ENCODE measurements around the gene GJD4. TPM values are rescaled to one million over a fixed set of nuclear protein-coding genes. Genes with fewer than 3 reads are reported as not detected.
A peak's percentile ranks its signal among the peaks of the same experiment; 100 is the strongest.

GJD4 gene
- total RNA-seq, 1 donor from 2014 or later, result not detected

DNA sequence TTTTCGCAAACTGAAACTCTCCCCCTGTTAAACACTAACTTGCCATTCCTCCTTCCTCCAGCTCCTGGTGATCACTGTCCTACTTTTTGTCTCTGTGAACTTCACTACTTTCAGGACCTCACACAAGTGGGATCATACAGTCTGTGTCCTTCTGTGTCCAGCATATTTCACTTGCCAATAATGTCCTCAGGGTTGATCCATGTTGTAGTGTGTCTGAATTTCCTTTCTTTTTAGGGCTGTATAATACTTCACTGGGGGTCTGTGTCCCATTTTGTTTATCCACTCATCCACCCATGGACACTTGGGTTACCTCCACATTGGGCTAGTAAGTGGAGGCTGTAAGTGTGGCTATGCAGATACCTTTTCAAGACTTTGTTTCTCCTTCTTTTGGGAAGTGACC lies 42.7 kb upstream of the GJD4 start:
- ATAC-seq (ENCODE audit: low read depth), result no peak
- no peaks in the 10 kb centered on the region for H3K9me3 Mint-ChIP-seq
- CTCF ChIA-PET, result interaction anchor here (0.9 to 3.4 kb wide), 19 partner anchors 8 to 443 kb away, joined by 3 to 18 read pairs (median 5); no protein-coding TSS in a partner anchor
- H3K4me1 Mint-ChIP-seq, result peaks cover 16% of the 10 kb centered on the region
- DNase-seq, result no peak
- H3K27ac Mint-ChIP-seq, result no peak overlapping the region
- no peaks in the 10 kb centered on the region for H3K27me3 Mint-ChIP-seq
- POLR2A ChIA-PET, result no interaction called here
- peaks cover 39% of the 10 kb centered on the region for H3K36me3 Mint-ChIP-seq (ENCODE audit: low read depth)
- no peak overlapping the region for H3K4me3 Mint-ChIP-seq
- intact Hi-C loops (cut with micrococcal nuclease), result loop anchor here (5.0 kb wide), 3 partner anchors 80 to 1320 kb away; partner anchors contain the start of gene FZD8
- TF ChIP-seq, protein P1, sequence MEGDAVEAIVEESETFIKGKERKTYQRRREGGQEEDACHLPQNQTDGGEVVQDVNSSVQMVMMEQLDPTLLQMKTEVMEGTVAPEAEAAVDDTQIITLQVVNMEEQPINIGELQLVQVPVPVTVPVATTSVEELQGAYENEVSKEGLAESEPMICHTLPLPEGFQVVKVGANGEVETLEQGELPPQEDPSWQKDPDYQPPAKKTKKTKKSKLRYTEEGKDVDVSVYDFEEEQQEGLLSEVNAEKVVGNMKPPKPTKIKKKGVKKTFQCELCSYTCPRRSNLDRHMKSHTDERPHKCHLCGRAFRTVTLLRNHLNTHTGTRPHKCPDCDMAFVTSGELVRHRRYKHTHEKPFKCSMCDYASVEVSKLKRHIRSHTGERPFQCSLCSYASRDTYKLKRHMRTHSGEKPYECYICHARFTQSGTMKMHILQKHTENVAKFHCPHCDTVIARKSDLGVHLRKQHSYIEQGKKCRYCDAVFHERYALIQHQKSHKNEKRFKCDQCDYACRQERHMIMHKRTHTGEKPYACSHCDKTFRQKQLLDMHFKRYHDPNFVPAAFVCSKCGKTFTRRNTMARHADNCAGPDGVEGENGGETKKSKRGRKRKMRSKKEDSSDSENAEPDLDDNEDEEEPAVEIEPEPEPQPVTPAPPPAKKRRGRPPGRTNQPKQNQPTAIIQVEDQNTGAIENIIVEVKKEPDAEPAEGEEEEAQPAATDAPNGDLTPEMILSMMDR (IDR thresholded peaks at IDR 0.05), result no peak

DNA sequence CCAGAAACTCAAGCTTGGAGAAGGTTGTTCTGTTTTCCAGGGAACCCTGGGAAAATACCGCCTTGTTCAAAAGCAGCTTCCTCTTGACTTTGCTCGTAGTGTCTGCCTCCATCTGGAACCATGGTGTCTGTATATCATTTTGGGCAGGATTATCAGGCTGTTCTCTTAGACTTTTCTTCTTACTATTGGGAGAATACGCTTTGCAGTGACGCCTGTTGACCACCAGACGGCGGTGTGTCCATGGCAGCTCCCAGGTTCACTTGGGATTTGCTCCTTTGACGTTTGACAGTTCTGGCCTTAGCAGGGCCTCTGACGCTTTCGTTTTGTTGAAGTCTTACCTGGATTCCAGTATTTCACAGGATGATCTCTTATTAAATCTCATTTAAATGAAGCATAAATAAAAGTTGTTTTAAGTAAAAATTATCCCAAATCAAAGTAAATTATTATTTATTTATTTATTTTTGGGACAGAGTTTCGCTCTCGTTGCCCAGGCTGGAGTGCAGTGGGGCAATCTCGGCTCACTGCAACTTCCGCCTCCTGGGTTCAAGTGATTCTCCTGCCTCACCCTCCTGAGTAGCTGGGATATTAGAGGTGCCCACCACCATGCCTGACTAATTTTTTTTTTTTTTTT lies 41.8 kb upstream of the GJD4 start:
- Mint-ChIP-seq H3K36me3 (ENCODE audit: low read depth) (peaks cover 42% of the 10 kb centered on the region), H3K27ac (no peak overlapping the region), H3K27me3 (no peaks in the 10 kb centered on the region)

DNA sequence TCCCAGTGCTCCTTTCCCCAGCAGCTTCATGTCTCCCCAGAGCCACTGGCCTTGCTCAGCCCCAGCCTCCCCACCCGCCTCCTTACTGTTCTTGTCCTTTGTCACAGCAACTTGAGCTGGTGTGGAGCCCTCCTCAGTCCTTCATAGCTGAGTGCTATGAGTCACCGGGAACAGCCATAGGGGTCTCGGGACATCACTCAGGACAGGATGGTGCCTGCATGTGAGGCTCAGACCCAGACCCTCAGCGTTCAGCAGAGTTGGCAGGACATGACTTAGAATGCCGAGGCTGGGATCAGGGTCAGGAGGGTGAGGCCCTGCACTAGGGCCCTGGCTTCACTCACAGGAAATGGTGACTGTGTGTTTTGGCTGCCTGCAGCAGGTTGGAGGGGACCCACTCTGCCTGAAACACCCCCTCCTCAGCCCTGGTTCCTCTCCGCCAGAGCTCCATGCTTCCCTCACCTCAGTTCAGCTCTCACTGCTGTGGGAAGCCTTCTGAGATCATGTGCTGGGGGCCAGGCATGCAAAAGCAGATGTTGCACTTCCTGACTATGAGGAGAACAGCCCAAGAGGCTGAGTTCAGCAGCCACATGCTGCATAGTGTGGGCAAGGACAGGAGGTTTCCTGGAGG lies 40.7 kb upstream of the GJD4 start:
- CTCF ChIA-PET, result interaction anchor here (0.9 to 3.4 kb wide), 8 partner anchors 10 to 326 kb away, joined by 3 to 18 read pairs (median 4); no protein-coding TSS in a partner anchor
- DNase-seq, result no peak
- Mint-ChIP-seq H3K27me3 (no peaks in the 10 kb centered on the region), H3K27ac (no peak overlapping the region), H3K36me3 (ENCODE audit: low read depth) (peaks cover 45% of the 10 kb centered on the region), H3K9me3 (no peaks in the 10 kb centered on the region), H3K4me3 (no peak overlapping the region), H3K4me1 (peaks cover 16% of the 10 kb centered on the region)
- intact Hi-C loops (cut with micrococcal nuclease), result loop anchor here (5.0 kb wide), 3 partner anchors 78 to 1318 kb away; partner anchors contain the start of gene FZD8
- TF ChIP-seq, protein P1 (IDR thresholded peaks at IDR 0.05), result no peak
- POLR2A ChIA-PET, result no interaction called here
- peak; percentile 5 for ATAC-seq (ENCODE audit: low read depth)

More for the DNA sequence above, 41.8 kb upstream of the GJD4 start:
- POLR2A ChIA-PET, result no interaction called here
- DNase-seq (no peak), ATAC-seq (ENCODE audit: low read depth) (peak; percentile 61)
- Mint-ChIP-seq H3K4me3 (no peak overlapping the region), H3K4me1 (peaks cover 16% of the 10 kb centered on the region), H3K9me3 (no peaks in the 10 kb centered on the region)
- intact Hi-C loops (cut with micrococcal nuclease), result loop anchor here (1.0 to 5.0 kb wide), 6 partner anchors 79 to 1319 kb away; partner anchors contain the start of gene FZD8
- TF ChIP-seq, protein P1 (IDR thresholded peaks at IDR 0.05), result peak; percentile 99
- CTCF ChIA-PET, result interaction anchor here (0.6 to 3.4 kb wide), 23 partner anchors 9 to 443 kb away, joined by 3 to 18 read pairs (median 4); no protein-coding TSS in a partner anchor

DNA sequence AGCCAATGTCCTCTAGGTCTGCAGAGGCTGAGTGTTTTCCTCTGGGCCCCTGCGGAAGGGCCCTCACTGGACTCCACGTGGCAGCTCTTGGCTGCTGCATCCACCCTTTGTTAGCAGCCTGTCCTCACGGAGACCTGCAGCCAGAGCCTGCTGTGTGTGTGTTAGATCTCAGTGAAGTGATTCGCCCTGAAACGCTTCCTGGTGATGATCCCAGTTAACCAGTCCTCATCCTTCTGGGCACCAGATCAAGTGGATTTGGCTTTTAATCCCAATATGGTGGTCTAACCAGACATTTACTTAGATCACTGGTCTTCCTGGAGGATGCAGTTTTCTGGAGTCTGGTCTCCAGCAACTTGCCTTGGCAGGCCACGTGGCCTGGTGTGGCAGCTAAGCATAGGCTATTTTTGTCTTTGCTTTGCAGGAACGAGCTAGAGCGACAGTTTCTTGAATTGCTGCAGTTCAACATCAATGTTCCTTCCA lies 39.5 kb upstream of the GJD4 start:
- intact Hi-C loops (cut with micrococcal nuclease), result no loop called here
- no peak overlapping the region for H3K27ac Mint-ChIP-seq
- DNase-seq, result no peak
- H3K27me3 Mint-ChIP-seq, result no peaks in the 10 kb centered on the region
- H3K4me3 Mint-ChIP-seq, result no peak overlapping the region
- TF ChIP-seq, protein P1 (IDR thresholded peaks at IDR 0.05), result no peak
- no peak for ATAC-seq (ENCODE audit: low read depth)
- CTCF ChIA-PET, result interaction anchor here (1.1 kb wide), 1 partner anchor 10 kb away, joined by 3 read pairs; no protein-coding TSS in a partner anchor
- no peaks in the 10 kb centered on the region for H3K9me3 Mint-ChIP-seq
- H3K4me1 Mint-ChIP-seq, result peaks cover 16% of the 10 kb centered on the region
- POLR2A ChIA-PET, result no interaction called here
- peaks cover 48% of the 10 kb centered on the region for H3K36me3 Mint-ChIP-seq (ENCODE audit: low read depth)

DNA sequence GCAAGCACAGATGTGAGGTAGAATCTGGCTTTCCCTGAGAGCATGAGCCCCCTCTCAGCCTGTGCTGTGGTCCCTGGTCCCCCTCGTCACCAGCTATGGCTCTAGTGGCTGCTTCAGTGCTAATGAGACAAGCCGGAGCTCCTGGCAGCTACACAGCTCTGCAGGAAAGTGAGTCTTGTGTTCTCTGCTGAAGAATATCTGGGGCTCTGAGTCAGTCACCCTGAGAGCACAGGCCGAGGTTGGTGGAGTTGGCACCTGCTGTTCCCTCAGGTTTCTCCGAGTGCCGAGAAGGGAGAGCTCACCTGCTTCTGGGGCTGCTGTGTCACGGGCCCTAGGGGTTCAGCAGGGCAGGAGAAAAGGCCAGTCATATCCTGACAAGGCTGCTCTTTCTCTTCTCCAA lies 37.2 kb upstream of the GJD4 start:
- H3K4me3 Mint-ChIP-seq, result no peak overlapping the region
- H3K9me3 Mint-ChIP-seq, result no peaks in the 10 kb centered on the region
- no peaks in the 10 kb centered on the region for H3K27me3 Mint-ChIP-seq
- POLR2A ChIA-PET, result no interaction called here
- ATAC-seq (ENCODE audit: low read depth), result no peak
- no peak overlapping the region for H3K27ac Mint-ChIP-seq
- peaks cover 63% of the 10 kb centered on the region for H3K36me3 Mint-ChIP-seq (ENCODE audit: low read depth)
- TF ChIP-seq, protein P1 (IDR thresholded peaks at IDR 0.05), result no peak
- CTCF ChIA-PET, result no interaction called here
- intact Hi-C loops (cut with micrococcal nuclease), result no loop called here
- DNase-seq, result no peak
- H3K4me1 Mint-ChIP-seq, result peaks cover 16% of the 10 kb centered on the region

All from activated B cell treated with CpG ODN at 0.5 μM for 24 hours (primary cell).